Effector CD8-positive, alpha-beta T cell (primary cell): ENCODE results near the gene TBC1D4.

Experiments
- DNase-seq: peaks from one replicate; lab custom pipeline; 2025; lab: John Stamatoyannopoulos, UW

Gene TBC1D4

GRCh38 chr13:75489502-75490263, 7.7 kb upstream of the TBC1D4 start:
- no peak for DNase-seq

GRCh38 chr13:75486146-75487062, 4.4 kb upstream of the TBC1D4 start:
- DNase-seq, result no peak

- DNase-seq, result no peak
These were observed 3.5 kb upstream of the TBC1D4 start for GRCh38 chr13:75485286-75486062.

- DNase-seq, result no peak
These were observed 781 bp upstream of the TBC1D4 start for GRCh38 chr13:75482820-75483079.

- DNase-seq, result no peak
These were observed 546 bp downstream of the TBC1D4 start for GRCh38 chr13:75481176-75482069.

GRCh38 chr13:75480671-75481175, 1.2 kb downstream of the TBC1D4 start:
- no peak for DNase-seq

- DNase-seq, result no peak
These were observed 2.7 kb downstream of the TBC1D4 start for GRCh38 chr13:75479102-75479740.

- DNase-seq, result no peak
These were observed 3.3 kb downstream of the TBC1D4 start for GRCh38 chr13:75478659-75479058.

GRCh38 chr13:75474956-75475355, 7.0 kb downstream of the TBC1D4 start:
- no peak for DNase-seq

- no peak for DNase-seq
These were observed 8.5 kb downstream of the TBC1D4 start for GRCh38 chr13:75473468-75473867.

GRCh38 chr13:75470676-75471075, 11.3 kb downstream of the TBC1D4 start:
- DNase-seq, result no peak

GRCh38 chr13:75469047-75469446, 12.9 kb downstream of the TBC1D4 start:
- no peak for DNase-seq

GRCh38 chr13:75468602-75469001, 13.4 kb downstream of the TBC1D4 start:
- no peak for DNase-seq

- no peak for DNase-seq
These were observed 13.9 kb downstream of the TBC1D4 start for GRCh38 chr13:75468098-75468497.

GRCh38 chr13:75467040-75467728, 14.8 kb downstream of the TBC1D4 start:
- no peak for DNase-seq

GRCh38 chr13:75465236-75465635, 16.7 kb downstream of the TBC1D4 start:
- no peak for DNase-seq

- DNase-seq, result no peak
These were observed 20.7 kb downstream of the TBC1D4 start for GRCh38 chr13:75461314-75461713.

GRCh38 chr13:75460644-75461043, 21.3 kb downstream of the TBC1D4 start:
- no peak for DNase-seq

- DNase-seq, result no peak
These were observed 23.1 kb downstream of the TBC1D4 start for GRCh38 chr13:75458696-75459422.
